H54 (cell line): Measurements from ENCODE around the gene ST6GALNAC5.
A peak's percentile ranks its signal among the peaks of the same experiment; 100 is the strongest.

Experiments used
- DNase-seq: peaks from one replicate; pipeline ENCODE4 v3.0.0; 2011; ENCODE audit warnings: low spot score, mixed read lengths; ENCODE audit not compliant: insufficient read length
- FAIRE-seq: peaks from 3 replicates; lab custom pipeline; 2011; peaks lifted over from hg19 to GRCh38; lab: Jason Lieb, UNC
- POLR2A ChIP-seq: IDR thresholded peaks from 2 replicates; pipeline ENCODE4 v1.6.1; 2011; ENCODE audit warnings: low read depth, mild to moderate bottlenecking, low read length

ST6GALNAC5 gene

DNA sequence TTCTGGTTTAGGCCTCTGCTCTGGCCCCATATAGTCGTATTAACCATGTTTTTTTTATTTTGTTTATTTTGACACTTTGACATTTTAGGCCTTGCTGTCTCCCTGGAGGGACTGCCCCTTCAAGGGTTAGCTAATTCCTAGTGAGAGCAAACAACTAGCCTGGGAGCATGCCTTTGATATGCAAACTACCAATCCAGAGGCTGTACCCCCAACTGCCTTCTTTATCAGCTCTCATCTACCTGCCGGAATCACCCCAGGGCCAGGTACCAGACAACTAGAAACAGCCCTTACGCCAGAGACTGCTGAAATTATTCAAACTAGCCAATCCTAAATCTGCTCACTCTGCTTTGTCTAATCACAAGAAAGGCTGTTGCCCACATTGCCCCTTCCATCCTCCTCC is 13.0 kb upstream of the ST6GALNAC5 start:
- DNase-seq (no peak), FAIRE-seq (no peak)
- no peak for TF ChIP-seq POLR2A

DNA sequence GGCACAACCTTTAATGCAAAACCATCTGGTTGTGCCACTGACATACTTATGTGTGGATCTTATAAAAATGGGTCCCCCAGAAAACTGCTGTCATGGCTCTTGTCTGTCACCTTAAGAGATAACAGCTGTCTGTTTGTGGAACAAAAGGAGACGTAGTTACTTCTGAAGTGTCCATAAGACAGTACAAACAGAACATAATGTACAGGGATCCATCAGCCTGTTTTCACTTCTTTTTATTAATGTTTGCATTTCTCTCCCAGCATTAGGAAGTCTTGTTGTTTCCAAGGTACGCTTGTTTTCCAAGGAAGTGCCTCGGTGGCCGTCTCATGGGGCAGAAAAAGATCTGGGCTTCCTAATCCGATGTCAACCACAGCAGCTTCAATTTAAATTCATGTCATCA is 11.2 kb upstream of the ST6GALNAC5 start:
- DNase-seq, result no peak
- no peak for TF ChIP-seq POLR2A
- FAIRE-seq, result no peak

DNA sequence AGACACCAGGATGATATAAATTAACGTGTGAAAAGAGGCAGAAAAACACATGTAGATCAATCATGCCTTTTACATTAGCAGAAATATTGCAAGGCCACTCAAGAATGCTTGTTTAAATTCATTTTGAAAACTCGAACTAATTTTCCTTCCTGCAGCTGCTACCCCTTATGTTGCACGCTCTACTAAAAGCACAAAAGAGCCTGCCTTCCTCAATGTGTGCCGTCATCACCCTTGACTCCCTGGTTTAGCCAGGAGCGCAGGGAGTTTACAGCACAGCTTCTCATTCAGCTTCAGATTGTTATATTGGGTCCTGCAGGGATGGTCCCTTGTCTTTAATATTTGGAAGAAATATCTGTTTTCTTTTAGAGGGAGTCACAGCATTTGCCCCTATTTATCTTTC is 10.1 kb upstream of the ST6GALNAC5 start:
- FAIRE-seq (no peak), DNase-seq (no peak)
- TF ChIP-seq POLR2A, result no peak

DNA sequence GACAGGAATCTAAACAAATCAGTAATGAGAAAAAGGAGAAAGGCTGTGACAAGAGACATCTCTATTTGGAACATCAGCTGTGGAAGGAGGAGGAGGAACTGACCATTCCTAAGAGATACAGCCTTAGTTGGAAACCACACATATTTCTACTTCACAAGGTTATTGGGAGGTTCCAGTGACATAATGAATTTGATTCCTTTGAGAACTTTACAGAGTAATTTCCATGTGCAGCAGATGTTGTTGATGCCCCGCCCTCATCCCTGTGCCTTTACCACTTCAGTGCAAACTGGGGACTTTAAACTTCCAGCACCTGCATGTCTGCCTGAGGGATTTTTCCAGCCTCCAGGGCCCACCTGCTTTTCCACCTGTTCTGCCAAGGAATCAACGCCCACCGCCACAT is 9.3 kb upstream of the ST6GALNAC5 start:
- TF ChIP-seq POLR2A, result no peak
- DNase-seq, result no peak
- no peak for FAIRE-seq

DNA sequence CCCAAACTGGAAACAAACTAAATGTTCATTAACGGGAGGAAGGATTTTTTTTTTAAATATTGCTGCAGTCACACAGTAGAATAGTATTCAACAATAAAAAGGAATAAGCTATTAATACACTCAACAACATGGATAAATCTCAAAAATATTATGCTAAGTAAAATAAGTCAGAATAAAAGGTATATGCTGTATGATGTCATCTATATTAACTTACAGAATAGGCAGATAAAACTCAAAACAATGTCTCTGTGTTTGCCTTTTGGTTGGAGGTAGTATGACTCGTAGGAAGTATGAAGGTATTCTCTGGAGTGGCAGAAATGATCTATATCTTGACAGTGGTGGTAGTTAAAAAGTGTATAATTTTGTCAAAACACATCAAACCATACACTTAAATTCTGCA is 6.1 kb upstream of the ST6GALNAC5 start:
- FAIRE-seq (no peak), DNase-seq (no peak)
- TF ChIP-seq POLR2A, result no peak

DNA sequence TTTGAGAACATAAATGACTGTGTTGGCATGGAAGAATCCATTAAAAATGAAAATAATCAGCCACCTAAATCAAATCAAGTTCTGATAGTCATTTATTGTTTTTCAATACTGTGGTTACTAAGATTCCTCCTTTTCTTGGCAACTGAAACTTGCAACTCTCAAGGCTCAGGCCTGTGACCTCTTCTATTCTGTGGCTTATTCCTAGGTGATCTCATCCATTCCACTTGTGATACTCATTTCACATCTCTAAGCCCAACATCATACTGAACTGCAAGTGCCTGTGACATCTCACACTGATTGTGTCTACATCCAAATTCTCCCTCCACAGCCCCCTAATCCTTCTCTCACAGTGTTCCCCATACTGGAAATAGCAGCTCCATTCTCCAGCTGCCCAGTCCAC is 4.8 kb upstream of the ST6GALNAC5 start:
- peak; percentile 67 for DNase-seq
- FAIRE-seq, result peak; percentile 96

DNA sequence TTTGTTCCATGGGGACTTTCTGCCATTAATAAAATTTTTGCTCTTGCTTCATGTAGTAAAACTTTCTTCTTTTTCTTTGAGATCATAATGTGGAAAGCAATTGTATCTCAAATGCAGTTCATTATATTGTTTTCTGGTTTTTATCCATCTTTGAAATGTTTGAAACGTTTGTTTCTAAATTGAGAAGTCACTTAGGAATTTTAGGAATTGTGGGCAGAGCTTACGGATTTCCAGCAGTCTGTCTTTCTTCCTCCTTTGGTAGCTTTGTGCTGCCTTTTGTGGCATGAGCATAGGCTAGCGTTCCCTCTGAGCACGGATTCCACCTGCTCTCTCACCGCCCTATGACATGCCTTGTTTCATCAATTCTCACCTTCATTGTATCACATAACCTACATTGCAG is 2.9 kb upstream of the ST6GALNAC5 start:
- no peak for DNase-seq
- no peak for TF ChIP-seq POLR2A
- peak; percentile 41 for FAIRE-seq

More for the DNA sequence above, 4.8 kb upstream of the ST6GALNAC5 start:
- no peak for TF ChIP-seq POLR2A

DNA sequence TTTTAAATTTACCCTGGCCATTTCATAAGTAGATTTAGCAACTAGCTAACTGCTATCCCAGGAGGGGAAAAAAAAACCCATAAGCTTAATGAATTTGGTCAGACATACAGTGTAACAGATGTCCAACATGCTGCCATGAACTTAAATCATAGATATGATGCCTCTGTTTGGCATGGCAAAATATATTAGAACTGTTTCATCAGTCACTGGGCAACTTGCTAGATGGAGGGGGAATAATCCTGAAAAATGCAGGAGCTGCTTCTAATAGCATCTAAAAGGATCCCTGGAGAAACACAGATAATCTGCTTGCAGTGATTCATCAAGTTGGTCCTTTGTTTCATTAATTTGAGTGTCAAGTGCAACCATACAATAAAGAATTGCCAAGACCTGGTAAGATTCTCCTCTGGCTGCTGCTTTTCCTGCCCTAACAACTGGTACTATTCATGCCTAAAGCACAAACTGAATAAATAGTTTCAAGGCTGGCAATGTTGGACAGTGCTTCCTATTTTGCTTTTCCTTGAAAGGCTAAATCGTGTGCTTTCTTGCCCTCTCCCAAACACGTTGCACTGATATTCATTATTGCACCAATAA is 1.5 kb upstream of the ST6GALNAC5 start:
- FAIRE-seq (no peak), DNase-seq (no peak)
- no peak for TF ChIP-seq POLR2A

DNA sequence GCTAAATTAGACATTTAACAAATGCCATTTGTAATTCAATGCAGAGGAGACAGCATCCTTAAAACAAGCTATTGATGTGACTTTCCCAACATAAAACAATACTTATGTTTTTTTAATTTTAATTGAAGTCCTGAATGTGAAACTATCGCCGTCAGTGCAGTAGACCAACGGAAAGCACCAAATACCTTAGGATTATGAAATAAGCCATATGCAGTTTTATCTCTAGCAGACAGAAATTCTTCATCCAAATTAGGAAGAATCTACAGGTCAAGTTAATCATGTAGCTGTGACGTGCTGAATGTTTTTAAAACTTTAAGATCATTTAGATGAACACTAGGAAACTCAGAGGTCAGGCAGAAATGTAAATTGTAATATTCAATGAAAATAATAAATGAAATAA is 714 bp upstream of the ST6GALNAC5 start:
- FAIRE-seq (no peak), DNase-seq (no peak)
- TF ChIP-seq POLR2A, result no peak

DNA sequence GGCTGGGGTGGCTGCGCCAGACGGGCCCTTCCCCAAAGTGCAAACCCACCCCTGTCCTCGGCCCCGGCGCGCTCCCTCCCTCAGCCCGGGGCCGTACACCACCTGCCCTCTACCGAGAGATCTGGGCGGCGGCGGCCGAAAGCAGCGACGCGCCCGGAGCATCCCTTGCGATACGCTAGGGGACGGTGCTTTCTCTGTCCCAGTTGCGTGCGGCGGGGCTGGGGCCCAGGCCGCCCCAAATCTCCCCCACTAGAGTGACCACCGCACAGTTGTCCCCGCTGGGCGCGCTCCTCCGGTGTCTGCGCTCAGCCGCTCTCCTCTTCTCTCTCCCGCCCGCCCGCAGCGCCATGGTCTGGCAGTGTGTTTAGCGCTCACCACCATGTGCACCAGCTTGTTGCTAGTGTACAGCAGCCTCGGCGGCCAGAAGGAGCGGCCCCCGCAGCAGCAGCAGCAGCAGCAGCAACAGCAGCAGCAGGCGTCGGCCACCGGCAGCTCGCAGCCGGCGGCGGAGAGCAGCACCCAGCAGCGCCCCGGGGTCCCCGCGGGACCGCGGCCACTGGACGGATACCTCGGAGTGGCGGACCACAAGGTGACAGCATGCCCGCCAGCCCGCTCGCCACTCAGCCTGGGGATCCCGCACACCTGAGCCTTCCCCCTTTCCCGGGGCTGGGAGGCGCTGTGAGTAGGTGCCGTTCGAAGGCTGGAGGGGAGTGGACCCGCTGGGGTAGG is 1.0 kb downstream of the ST6GALNAC5 start:
- no peak for FAIRE-seq
- TF ChIP-seq POLR2A, result no peak
- no peak for DNase-seq

DNA sequence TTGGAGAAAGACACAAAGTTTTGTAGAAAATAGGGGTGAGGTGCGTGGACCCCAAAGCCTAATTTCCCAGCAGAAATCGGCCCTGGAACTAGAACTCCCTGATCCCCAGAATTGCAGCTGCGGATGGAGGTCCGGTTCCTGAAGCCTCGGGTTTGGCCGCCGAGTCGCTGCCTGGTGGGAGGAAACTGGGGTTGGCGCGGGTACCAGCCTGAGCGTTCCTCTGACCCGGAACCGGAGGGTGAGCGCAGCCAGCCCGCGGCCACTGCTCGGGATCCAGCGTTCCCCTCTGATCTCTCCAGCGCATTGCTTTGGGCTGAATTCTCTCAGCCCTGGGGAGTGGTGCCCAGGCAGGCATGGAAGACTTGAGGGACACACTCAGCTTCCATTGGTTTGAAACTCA is 1.6 kb downstream of the ST6GALNAC5 start:
- no peak for TF ChIP-seq POLR2A
- no peak for DNase-seq
- no peak for FAIRE-seq

DNA sequence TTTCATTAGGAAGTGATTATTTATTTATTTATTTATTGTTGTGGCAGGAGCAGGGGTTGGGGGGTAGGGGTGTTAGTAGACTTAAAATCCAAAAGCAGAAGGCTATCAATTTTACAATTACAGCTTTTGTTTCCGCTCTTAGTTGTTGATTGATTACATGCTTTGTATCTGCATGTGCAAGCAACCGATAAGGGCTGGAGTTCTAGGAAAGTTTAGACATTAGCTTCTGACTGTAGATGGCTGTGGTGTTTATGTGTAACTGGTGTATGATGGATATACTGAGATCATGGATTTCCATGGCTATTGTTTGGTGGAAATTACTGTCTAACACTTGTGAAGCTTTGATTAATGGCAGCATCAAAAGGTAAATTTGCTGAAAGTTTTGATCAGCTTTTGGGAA is 2.8 kb downstream of the ST6GALNAC5 start:
- no peak for TF ChIP-seq POLR2A
- no peak for DNase-seq
- FAIRE-seq, result no peak

DNA sequence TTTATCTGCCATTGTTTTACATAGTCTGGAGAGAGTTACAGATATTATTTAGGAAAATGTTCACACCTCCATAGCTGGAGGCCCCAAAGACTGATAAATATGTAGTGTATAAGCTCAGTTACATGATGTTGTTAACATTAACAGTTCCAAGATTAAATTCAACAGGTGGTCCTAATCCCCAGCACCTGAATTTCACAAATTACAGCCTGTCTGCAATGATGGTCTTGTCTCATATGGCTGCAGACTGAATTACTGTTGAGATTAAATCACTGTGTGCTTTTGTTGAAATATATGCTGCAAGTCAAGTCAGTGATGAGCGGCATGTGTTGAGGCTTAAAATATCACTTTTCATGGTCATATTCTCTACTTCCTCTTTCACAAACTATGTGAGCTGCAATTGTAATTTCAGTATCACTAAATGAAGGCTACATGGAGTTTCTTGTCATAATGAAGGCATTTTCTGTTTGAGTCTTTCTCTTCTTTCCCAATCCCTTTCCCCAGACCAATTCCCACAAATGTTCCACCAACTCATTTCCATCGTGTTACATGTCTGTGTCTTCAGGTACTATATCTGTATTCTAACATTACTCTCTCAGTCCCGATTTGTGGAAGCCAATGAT is 4.2 kb downstream of the ST6GALNAC5 start:
- no peak for TF ChIP-seq POLR2A
- FAIRE-seq (peak; percentile 6), DNase-seq (no peak)

DNA sequence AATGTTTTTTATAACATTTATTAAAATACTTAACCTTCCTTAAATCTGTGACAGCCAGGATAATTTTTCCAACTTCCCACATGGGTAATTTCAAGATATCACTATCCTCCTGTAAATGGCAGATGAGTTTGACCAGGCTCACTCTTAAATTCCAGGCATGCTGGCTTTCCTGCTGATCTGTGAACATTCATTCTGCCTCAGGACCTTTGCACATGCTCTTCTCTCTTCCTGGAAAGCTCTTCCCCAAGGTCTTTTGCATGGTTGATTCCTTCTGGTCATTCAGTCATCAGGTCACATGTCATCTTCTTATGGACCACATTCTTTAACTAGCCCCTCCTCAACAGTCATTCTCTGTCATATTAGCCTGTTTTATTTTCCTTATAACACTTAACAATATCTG is 5.7 kb downstream of the ST6GALNAC5 start:
- no peak for DNase-seq
- TF ChIP-seq POLR2A, result no peak
- no peak for FAIRE-seq
